ENCODE results near the gene BCAS3.

BCAS3 gene

GRCh38 chr17:60845012-60845411 lies 167.4 kb downstream of the BCAS3 start:
- no CpG with 5 or more reads among the region's 6 CpGs for WGBS (ENCODE audit: extremely low coverage, insufficient coverage, low lambda C conversion rate)

GRCh38 chr17:60846175-60846574 lies 168.5 kb downstream of the BCAS3 start:
- no peak overlapping the region for H3K4me2 ChIP-seq (ENCODE audit: low read length)
- H3K79me1 ChIP-seq (ENCODE audit: low read length), result no peaks in the 10 kb centered on the region
- no peaks in the 10 kb centered on the region for H3K27me3 ChIP-seq (ENCODE audit: insufficient read depth, low read length, poor library complexity)
- DNase-seq, result no peak
- H3K27ac ChIP-seq (ENCODE audit: low read depth, low read length), result no peak overlapping the region
- H2BK5ac ChIP-seq (ENCODE audit: low read length), result no peak overlapping the region
- no peaks in the 10 kb centered on the region for H3K4me1 ChIP-seq (ENCODE audit: control insufficient read depth, low read depth, low read length)
- no peak overlapping the region for H3K9ac ChIP-seq (ENCODE audit: low read length)
- no peak overlapping the region for H3K56ac ChIP-seq (ENCODE audit: low read length)
- no peak overlapping the region for H3K4ac ChIP-seq (ENCODE audit: low read depth, low read length)
- no peak overlapping the region for H3K18ac ChIP-seq (ENCODE audit: low read length)
- no peak overlapping the region for H3K4me3 ChIP-seq (ENCODE audit: low read length)
- H3K79me2 ChIP-seq (ENCODE audit: control insufficient read depth, insufficient read depth, low read length), result no peaks in the 10 kb centered on the region
- H2BK15ac ChIP-seq (replicated peaks; ENCODE audit: low read depth), result no peak overlapping the region
- no peak overlapping the region for H4K8ac ChIP-seq (ENCODE audit: low read depth, low read length)
- H3K23ac ChIP-seq (ENCODE audit: low read length), result no peak overlapping the region
- H4K5ac ChIP-seq (ENCODE audit: low read length), result no peak overlapping the region
- H3K36me3 ChIP-seq (ENCODE audit: control insufficient read depth, insufficient read depth, low read length), result no peaks in the 10 kb centered on the region
- no CpG with 5 or more reads among the region's 1 CpG for WGBS (ENCODE audit: extremely low coverage, insufficient coverage, low lambda C conversion rate)
- H2BK120ac ChIP-seq (ENCODE audit: low read depth, low read length), result no peak overlapping the region
- no peak overlapping the region for H2AK5ac ChIP-seq (ENCODE audit: low read length)

More at GRCh38 chr17:60845012-60845411, 167.4 kb downstream of the BCAS3 start:
- DNase-seq, result no peak
- Histone ChIP-seq H4K8ac (ENCODE audit: low read depth, low read length) (no peak overlapping the region), H2BK15ac (replicated peaks; ENCODE audit: low read depth) (no peak overlapping the region), H3K79me2 (ENCODE audit: control insufficient read depth, insufficient read depth, low read length) (no peaks in the 10 kb centered on the region), H2AK5ac (ENCODE audit: low read length) (no peak overlapping the region), H3K36me3 (ENCODE audit: control insufficient read depth, insufficient read depth, low read length) (no peaks in the 10 kb centered on the region), H2BK5ac (ENCODE audit: low read length) (no peak overlapping the region), H3K23ac (ENCODE audit: low read length) (no peak overlapping the region), H3K4me2 (ENCODE audit: low read length) (no peak overlapping the region), H3K79me1 (ENCODE audit: low read length) (no peaks in the 10 kb centered on the region), H3K9ac (ENCODE audit: low read length) (no peak overlapping the region), H2BK120ac (ENCODE audit: low read depth, low read length) (no peak overlapping the region), H3K27me3 (ENCODE audit: insufficient read depth, low read length, poor library complexity) (no peaks in the 10 kb centered on the region), H3K56ac (ENCODE audit: low read length) (no peak overlapping the region), H3K4ac (ENCODE audit: low read depth, low read length) (no peak overlapping the region), H3K4me3 (ENCODE audit: low read length) (no peak overlapping the region), H3K27ac (ENCODE audit: low read depth, low read length) (no peak overlapping the region), H4K5ac (ENCODE audit: low read length) (no peak overlapping the region), H3K4me1 (ENCODE audit: control insufficient read depth, low read depth, low read length) (no peaks in the 10 kb centered on the region), H3K18ac (ENCODE audit: low read length) (no peak overlapping the region)

- H2AK5ac ChIP-seq (ENCODE audit: low read length), result no peak overlapping the region
- H3K56ac ChIP-seq (ENCODE audit: low read length), result no peak overlapping the region
- no peak overlapping the region for H3K18ac ChIP-seq (ENCODE audit: low read length)
- H3K79me2 ChIP-seq (ENCODE audit: control insufficient read depth, insufficient read depth, low read length), result no peaks in the 10 kb centered on the region
- no peak overlapping the region for H2BK5ac ChIP-seq (ENCODE audit: low read length)
- H3K36me3 ChIP-seq (ENCODE audit: control insufficient read depth, insufficient read depth, low read length), result no peaks in the 10 kb centered on the region
- no peak overlapping the region for H3K9ac ChIP-seq (ENCODE audit: low read length)
- no peak overlapping the region for H4K5ac ChIP-seq (ENCODE audit: low read length)
- no CpG with 5 or more reads among the region's 17 CpGs for WGBS (ENCODE audit: extremely low coverage, insufficient coverage, low lambda C conversion rate)
- H3K4ac ChIP-seq (ENCODE audit: low read depth, low read length), result no peak overlapping the region
- H3K4me3 ChIP-seq (ENCODE audit: low read length), result no peak overlapping the region
- DNase-seq, result no peak
- H3K27me3 ChIP-seq (ENCODE audit: insufficient read depth, low read length, poor library complexity), result no peaks in the 10 kb centered on the region
- no peak overlapping the region for H3K23ac ChIP-seq (ENCODE audit: low read length)
- no peak overlapping the region for H4K8ac ChIP-seq (ENCODE audit: low read depth, low read length)
- H2BK120ac ChIP-seq (ENCODE audit: low read depth, low read length), result no peak overlapping the region
- H3K27ac ChIP-seq (ENCODE audit: low read depth, low read length), result no peak overlapping the region
- no peaks in the 10 kb centered on the region for H3K4me1 ChIP-seq (ENCODE audit: control insufficient read depth, low read depth, low read length)
- H3K79me1 ChIP-seq (ENCODE audit: low read length), result no peaks in the 10 kb centered on the region
- H2BK15ac ChIP-seq (replicated peaks; ENCODE audit: low read depth), result no peak overlapping the region
- H3K4me2 ChIP-seq (ENCODE audit: low read length), result no peak overlapping the region
These were observed 173.5 kb downstream of the BCAS3 start for GRCh38 chr17:60851181-60851580.

GRCh38 chr17:60857556-60858080 lies 180.0 kb downstream of the BCAS3 start:
- Histone ChIP-seq H3K79me2 (ENCODE audit: control insufficient read depth, insufficient read depth, low read length) (no peaks in the 10 kb centered on the region), H3K23ac (ENCODE audit: low read length) (no peak overlapping the region), H3K36me3 (ENCODE audit: control insufficient read depth, insufficient read depth, low read length) (no peaks in the 10 kb centered on the region), H3K27me3 (ENCODE audit: insufficient read depth, low read length, poor library complexity) (no peaks in the 10 kb centered on the region), H3K9ac (ENCODE audit: low read length) (no peak overlapping the region), H3K56ac (ENCODE audit: low read length) (no peak overlapping the region), H3K27ac (ENCODE audit: low read depth, low read length) (no peak overlapping the region), H3K18ac (ENCODE audit: low read length) (no peak overlapping the region), H3K4me3 (ENCODE audit: low read length) (no peak overlapping the region), H3K4me1 (ENCODE audit: control insufficient read depth, low read depth, low read length) (no peaks in the 10 kb centered on the region), H3K4me2 (ENCODE audit: low read length) (no peak overlapping the region), H4K8ac (ENCODE audit: low read depth, low read length) (no peak overlapping the region), H2BK5ac (ENCODE audit: low read length) (no peak overlapping the region), H4K5ac (ENCODE audit: low read length) (no peak overlapping the region), H3K4ac (ENCODE audit: low read depth, low read length) (no peak overlapping the region), H2BK15ac (replicated peaks; ENCODE audit: low read depth) (no peak overlapping the region), H2AK5ac (ENCODE audit: low read length) (no peak overlapping the region), H3K79me1 (ENCODE audit: low read length) (no peaks in the 10 kb centered on the region), H2BK120ac (ENCODE audit: low read depth, low read length) (no peak overlapping the region)
- no CpG with 5 or more reads among the region's 6 CpGs for WGBS (ENCODE audit: extremely low coverage, insufficient coverage, low lambda C conversion rate)
- no peak for DNase-seq

- no peak overlapping the region for H2BK5ac ChIP-seq (ENCODE audit: low read length)
- H4K5ac ChIP-seq (ENCODE audit: low read length), result no peak overlapping the region
- no peak overlapping the region for H3K56ac ChIP-seq (ENCODE audit: low read length)
- H3K4ac ChIP-seq (ENCODE audit: low read depth, low read length), result no peak overlapping the region
- H4K8ac ChIP-seq (ENCODE audit: low read depth, low read length), result no peak overlapping the region
- H3K4me3 ChIP-seq (ENCODE audit: low read length), result no peak overlapping the region
- no peaks in the 10 kb centered on the region for H3K79me2 ChIP-seq (ENCODE audit: control insufficient read depth, insufficient read depth, low read length)
- no peak for DNase-seq
- no peaks in the 10 kb centered on the region for H3K27me3 ChIP-seq (ENCODE audit: insufficient read depth, low read length, poor library complexity)
- H3K27ac ChIP-seq (ENCODE audit: low read depth, low read length), result no peak overlapping the region
- no peak overlapping the region for H3K9ac ChIP-seq (ENCODE audit: low read length)
- H3K4me2 ChIP-seq (ENCODE audit: low read length), result no peak overlapping the region
- H3K18ac ChIP-seq (ENCODE audit: low read length), result no peak overlapping the region
- no peak overlapping the region for H2BK120ac ChIP-seq (ENCODE audit: low read depth, low read length)
- no peaks in the 10 kb centered on the region for H3K4me1 ChIP-seq (ENCODE audit: control insufficient read depth, low read depth, low read length)
- no peak overlapping the region for H2AK5ac ChIP-seq (ENCODE audit: low read length)
- H2BK15ac ChIP-seq (replicated peaks; ENCODE audit: low read depth), result no peak overlapping the region
- H3K79me1 ChIP-seq (ENCODE audit: low read length), result no peaks in the 10 kb centered on the region
- no peaks in the 10 kb centered on the region for H3K36me3 ChIP-seq (ENCODE audit: control insufficient read depth, insufficient read depth, low read length)
- no peak overlapping the region for H3K23ac ChIP-seq (ENCODE audit: low read length)
These were observed 184.8 kb downstream of the BCAS3 start for GRCh38 chr17:60862482-60862881.

GRCh38 chr17:60863892-60864707 lies 186.4 kb downstream of the BCAS3 start:
- WGBS (ENCODE audit: extremely low coverage, insufficient coverage, low lambda C conversion rate), result no CpG with 5 or more reads among the region's 4 CpGs
- peak; percentile 2 for DNase-seq
- no peak overlapping the region for H2AK5ac ChIP-seq (ENCODE audit: low read length)
- no peaks in the 10 kb centered on the region for H3K27me3 ChIP-seq (ENCODE audit: insufficient read depth, low read length, poor library complexity)
- no peak overlapping the region for H3K9ac ChIP-seq (ENCODE audit: low read length)
- H3K4me1 ChIP-seq (ENCODE audit: control insufficient read depth, low read depth, low read length), result no peaks in the 10 kb centered on the region
- H3K79me1 ChIP-seq (ENCODE audit: low read length), result no peaks in the 10 kb centered on the region
- no peak overlapping the region for H3K18ac ChIP-seq (ENCODE audit: low read length)
- H3K4me3 ChIP-seq (ENCODE audit: low read length), result no peak overlapping the region
- H3K56ac ChIP-seq (ENCODE audit: low read length), result no peak overlapping the region
- H4K5ac ChIP-seq (ENCODE audit: low read length), result no peak overlapping the region
- no peaks in the 10 kb centered on the region for H3K36me3 ChIP-seq (ENCODE audit: control insufficient read depth, insufficient read depth, low read length)
- H3K4me2 ChIP-seq (ENCODE audit: low read length), result no peak overlapping the region
- no peak overlapping the region for H3K23ac ChIP-seq (ENCODE audit: low read length)
- no peaks in the 10 kb centered on the region for H3K79me2 ChIP-seq (ENCODE audit: control insufficient read depth, insufficient read depth, low read length)
- H3K4ac ChIP-seq (ENCODE audit: low read depth, low read length), result no peak overlapping the region
- no peak overlapping the region for H4K8ac ChIP-seq (ENCODE audit: low read depth, low read length)
- no peak overlapping the region for H2BK120ac ChIP-seq (ENCODE audit: low read depth, low read length)
- H3K27ac ChIP-seq (ENCODE audit: low read depth, low read length), result no peak overlapping the region
- no peak overlapping the region for H2BK15ac ChIP-seq (replicated peaks; ENCODE audit: low read depth)
- no peak overlapping the region for H2BK5ac ChIP-seq (ENCODE audit: low read length)

Data from mesendoderm (in vitro differentiated cells).